ENCODE results near the gene AFTPH.
A peak's percentile ranks its signal among the peaks of the same experiment; 100 is the strongest.

AFTPH gene

GRCh38 chr2:64615192-64615763 is 91.2 kb downstream of the AFTPH start:
- DNase-seq = no peak

GRCh38 chr2:64615844-64616536 is 91.9 kb downstream of the AFTPH start:
- no peak for DNase-seq

DNA sequence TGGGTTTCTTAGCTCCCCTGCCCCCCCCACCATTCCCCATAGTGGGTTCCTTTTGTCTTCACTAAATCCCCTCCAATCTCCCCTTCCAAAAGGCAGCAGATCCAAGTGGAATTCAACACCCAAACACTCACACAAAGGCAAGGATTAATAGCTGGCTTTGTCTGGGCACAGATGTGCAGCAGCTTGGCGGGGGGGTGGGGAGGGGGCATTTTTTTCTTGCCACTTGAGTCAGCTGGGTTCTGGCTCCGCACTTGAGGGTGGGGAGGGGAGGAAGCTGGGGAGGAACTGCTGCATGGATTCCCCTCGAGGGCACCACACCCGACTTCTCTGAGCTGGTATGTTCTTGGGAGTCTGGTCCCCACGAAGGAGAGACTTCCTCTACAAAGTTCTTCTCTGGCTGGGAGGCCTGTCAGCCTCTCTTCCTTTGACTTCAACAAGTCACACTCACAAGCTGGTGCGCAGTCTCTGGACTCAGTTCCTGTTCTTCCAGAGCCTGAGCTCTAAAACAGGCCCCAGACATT is 93.6 kb downstream of the AFTPH start:
- DNase-seq = no peak

DNA sequence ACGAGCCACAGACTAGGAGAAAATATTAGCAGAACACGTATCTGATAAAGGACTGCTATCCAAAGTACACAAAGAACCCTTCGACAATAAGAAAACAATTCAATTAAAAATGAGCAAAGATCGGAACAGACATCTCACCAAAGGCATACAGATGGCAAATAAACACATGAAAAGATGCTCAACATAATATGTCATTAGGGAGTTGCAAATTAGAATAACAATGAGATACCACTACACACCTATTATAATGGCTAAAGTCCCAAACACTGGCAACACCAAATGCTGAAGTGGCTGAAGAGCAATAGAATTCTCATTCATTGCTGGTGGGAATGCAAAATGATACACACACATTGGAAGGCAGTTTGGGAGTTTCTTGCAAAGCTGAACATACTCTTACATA is 96.5 kb downstream of the AFTPH start:
- no peak for DNase-seq

DNA sequence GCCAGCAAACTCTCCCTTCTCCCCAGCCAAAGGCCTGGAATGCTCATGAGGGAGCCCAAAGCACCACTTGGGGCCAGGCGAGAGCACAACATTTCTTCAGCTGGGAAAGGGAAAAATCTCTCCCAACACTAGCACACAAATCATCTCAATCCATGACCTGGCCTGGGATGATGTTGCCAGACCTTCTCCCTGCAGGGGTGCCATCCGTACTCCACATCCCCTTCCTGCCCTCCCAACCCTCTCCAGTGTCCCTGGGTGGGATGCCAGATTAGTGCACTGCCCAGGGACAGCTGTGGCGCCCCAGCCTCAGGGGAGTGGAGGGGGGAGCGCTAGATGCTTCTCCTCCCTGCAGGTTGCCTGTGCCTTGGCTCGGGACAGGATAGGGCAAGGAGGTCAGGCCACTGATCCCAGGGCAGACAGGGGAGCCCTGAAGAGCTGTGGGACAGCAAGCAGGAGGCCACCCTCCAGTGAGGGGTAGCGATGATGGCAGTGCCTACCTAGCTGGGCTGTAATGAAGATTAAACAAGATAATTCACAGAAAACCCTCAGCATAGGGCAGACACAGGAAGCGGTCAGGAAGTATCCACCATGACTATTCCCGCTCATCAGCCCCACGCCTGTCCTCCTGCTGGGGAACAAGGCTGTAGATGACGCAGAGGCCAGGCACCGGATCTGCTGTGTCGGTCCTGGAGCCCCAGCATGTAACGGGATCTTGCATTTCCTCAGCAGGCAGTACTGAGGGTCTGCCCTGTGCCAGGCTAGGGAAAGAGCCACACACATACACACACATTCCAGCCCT is 98.5 kb downstream of the AFTPH start:
- DNase-seq = no peak

DNA sequence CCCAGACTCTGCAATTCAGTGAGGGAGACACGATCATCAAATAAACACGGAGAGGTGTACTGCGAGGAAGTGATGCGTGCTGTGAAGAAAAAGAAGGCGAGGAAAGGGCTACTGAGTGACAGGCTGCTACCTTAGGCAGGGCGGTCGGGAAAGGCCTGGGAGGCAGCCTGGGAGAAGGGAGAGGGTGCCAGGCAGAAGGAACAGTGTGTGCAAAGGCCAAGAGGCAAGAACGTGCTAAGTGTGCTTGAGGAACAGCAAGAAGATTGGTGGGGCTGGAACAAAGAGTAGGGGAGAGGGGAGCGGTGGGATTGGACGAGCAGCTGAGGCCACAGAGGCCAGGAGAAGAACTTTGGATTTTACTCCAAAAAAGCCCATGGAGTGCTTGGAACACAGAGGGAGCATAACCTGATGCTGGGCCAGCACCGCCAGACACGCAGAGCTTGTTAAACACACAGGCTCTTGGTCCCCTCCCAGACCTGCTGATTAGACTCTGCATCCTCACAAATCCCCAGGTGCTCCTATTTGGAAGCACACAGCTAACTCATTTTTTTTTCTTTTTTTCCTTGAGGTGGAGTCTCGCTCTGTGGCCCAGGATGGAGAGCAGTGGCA is 99.2 kb downstream of the AFTPH start:
- DNase-seq = no peak

- DNase-seq = no peak
These were observed 100.0 kb downstream of the AFTPH start for GRCh38 chr2:64624108-64624610.

DNA sequence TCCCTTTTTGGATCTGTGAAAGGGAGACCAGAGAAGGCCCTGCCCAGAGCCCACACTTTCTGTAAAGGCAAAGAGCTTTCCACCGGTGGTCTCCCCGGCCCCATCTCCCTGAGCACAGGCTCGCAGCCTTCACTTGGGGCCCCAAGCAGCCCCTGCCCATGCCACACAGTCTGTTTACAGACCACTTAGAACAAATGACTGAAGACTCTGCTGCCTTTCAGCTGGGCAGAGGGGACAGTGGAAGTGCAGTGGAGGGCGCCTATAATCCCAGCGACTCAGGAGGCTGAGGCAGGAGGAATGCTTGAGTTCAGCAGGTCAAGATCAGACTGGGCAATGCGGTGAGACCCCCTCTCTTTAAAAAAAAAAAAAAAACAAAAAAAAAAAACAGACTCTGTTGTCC is 100.7 kb downstream of the AFTPH start:
- DNase-seq = no peak

- DNase-seq = no peak
These were observed 101.4 kb downstream of the AFTPH start for GRCh38 chr2:64625299-64626145.

- DNase-seq = no peak
These were observed 102.2 kb downstream of the AFTPH start for GRCh38 chr2:64626146-64626809.

GRCh38 chr2:64626963-64627760 is 103.0 kb downstream of the AFTPH start:
- no peak for DNase-seq

DNA sequence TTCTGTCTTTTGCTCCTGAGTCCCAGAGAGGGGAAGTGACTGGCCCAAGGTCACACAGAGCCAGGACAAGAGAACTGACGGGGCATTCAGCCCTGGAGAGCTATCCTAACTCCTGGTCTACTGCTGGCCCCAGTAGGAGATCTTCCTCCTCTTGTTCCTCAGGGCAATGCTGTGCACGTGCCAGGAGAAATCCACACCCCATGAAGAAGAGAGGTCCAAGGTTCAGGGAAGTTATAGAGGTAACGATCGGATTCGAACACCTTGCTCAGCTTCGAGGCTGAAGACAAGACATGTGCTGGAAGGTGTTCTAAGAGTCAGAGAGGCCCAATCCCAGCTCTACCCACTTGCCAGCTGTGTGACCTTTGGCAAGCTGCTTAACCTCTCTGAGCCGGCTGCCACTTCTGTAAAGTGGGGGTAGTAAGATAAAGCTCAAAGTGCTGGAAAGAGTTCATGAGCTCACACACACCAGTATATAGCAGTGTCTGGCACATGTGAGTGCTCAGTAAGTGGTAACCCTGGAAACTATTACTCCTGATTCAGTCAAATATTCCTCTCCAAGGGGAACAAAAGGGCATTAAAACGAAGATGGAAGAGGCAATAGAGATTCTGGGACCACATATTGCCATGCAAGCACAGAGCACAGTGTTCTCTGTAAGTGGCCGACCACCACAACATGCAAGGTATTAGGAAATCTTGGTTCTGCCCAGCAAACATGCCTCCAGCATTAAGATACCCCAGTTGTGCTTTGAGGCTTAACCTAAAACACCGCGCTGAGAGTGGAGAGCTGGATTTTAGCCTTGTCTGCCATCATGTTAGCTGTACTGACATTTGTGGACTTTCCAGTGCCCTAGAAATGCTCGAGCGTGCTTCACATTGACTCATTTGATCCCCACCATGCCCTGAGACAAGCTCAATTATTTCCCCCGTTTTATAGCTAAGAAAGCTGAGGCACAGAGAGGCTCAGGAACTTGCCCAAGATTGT is 104.0 kb downstream of the AFTPH start:
- DNase-seq = no peak

DNA sequence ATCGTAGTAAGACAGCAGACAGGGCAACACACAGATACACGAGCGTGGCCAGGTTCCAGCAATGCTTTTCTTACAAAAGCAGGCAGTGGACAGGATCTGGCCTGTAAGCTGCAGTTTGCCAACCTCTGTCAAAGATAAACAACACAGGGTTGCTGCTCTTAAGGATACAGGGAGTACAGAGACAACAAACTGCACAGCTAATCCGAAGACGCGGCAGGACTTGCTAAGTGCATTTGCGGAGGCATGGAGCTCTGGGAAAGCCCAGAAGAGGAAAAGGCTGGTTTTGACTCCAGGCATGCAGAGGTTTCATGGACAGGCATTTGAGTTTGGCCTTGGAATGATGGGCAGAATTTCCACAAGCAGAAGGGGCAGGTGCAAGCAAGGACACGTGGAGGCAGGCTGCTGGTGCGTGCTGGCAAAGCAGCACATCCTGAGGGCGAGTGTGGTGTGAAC is 105.2 kb downstream of the AFTPH start:
- DNase-seq = no peak

DNA sequence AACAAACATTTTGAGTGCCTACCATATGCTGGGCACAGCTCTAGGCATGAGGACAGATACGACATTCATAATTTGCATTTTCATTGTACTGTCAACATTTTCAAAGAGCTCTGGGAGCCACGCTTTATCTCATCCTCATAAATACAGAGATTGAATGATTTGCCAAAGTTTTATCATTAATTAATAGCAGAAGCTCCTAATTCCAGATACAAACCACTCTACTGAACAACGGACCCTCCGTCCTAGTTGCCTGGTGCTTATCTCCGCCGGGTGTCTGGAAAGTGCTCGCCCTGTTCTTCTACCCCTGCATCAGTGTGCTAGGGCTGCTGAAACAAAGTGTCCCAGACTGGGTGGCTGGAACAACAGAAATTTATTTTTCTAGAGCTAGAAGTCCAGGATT is 105.7 kb downstream of the AFTPH start:
- no peak for DNase-seq

GRCh38 chr2:64630752-64631151 is 106.6 kb downstream of the AFTPH start:
- no peak for DNase-seq

- DNase-seq = no peak
These were observed 107.6 kb downstream of the AFTPH start for GRCh38 chr2:64631771-64632170.

DNA sequence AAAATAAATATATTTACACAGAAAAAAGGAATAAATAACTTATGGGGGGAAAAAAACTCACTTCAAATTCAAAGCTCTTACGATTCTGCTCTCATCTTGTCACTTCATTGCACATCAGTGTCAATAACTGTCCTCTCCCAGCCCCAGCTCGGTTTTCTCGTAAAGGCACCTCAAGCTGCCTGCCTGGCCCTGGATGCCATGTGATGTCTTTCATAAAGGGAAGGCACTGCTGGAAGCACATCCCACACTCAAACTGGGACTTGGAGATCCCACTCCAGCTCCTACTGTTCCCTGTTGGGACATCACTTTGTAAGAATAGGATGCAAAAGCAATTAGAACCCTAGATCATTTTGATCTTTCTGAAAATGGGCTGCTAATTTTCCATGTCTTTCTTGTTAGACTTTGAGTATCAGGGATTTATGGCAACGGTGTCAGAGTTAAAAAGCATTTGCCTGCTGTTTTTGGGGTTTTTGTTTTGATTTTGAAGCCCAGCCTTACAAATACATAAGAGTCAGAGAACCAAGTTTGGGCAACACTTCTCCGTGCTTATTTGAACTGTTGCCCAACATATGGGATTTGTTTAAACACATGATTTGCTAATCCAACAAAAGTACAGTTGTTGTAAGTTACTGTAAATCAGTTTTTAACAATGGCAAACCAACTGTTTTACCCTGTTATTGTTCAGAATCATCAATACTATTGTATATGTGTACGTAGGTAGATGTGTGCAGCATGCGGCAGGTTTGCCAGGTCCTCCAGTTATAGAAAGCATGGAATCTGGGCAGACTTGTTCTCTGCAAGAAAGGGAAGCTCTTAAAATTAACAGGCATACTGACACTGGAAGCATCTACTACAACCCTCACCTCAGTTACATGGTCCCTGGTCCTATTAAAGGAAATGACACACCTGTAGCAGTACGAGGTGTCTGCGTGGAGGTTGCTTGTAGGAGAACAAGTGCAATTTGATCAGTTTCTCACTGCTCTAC is 109.0 kb downstream of the AFTPH start:
- DNase-seq = peak; percentile 53
